ENCODE data around the gene LACTBL1. TPM values are rescaled to one million over a fixed set of nuclear protein-coding genes. Genes with fewer than 3 reads are reported as not detected.

The LACTBL1 gene
- total RNA-seq, 2 donors from 2014 or later, result not detected

Other genes starting within 250 kb of the LACTBL1 start
- gene TEX46, start 43.0 kb upstream of the LACTBL1 start, total RNA-seq, result not detected
- 10 to 100 TPM; 22.5 to 45.3 TPM for gene KDM1A, start 46.6 kb upstream of the LACTBL1 start, total RNA-seq
- 10 to 100 TPM; 14.8 to 22.0 TPM for gene LUZP1, start 196.0 kb upstream of the LACTBL1 start, total RNA-seq
- gene HTR1D, start 244.6 kb upstream of the LACTBL1 start, total RNA-seq, result not detected